ENCODE data around the gene ARMH1.

Gene ARMH1

GRCh38 chr1:44652445-44653106 lies 21.9 kb upstream of the ARMH1 start:
- H3K4me2 ChIP-seq (ENCODE audit: low read length) = no peak overlapping the region
- H4K20me1 ChIP-seq (ENCODE audit: control insufficient read depth, insufficient read depth, low read depth, low read length) = 0 out of 2 replicates have a peak, but pooled peaks cover 3% of the 10 kb centered on the region
- TF ChIP-seq EZH2phosphoT487 (IDR thresholded peaks at IDR 0.05; ENCODE audit: borderline replicate concordance, low read length) (no peak), CTCF (IDR thresholded peaks at IDR 0.05; ENCODE audit: low read depth, low read length, poor library complexity, severe bottlenecking) (peak; percentile 95)
- H3F3A ChIP-seq (ENCODE audit: control insufficient read depth, insufficient read depth) = peaks cover 6% of the 10 kb centered on the region; the same call in 1 of the 2 replicates
- H3K9me2 ChIP-seq (replicated peaks; ENCODE audit: control insufficient read depth, low read length) = no peaks in the 10 kb centered on the region
- no peaks in the 10 kb centered on the region for H3K4me1 ChIP-seq (ENCODE audit: control insufficient read depth, low read length)
- H3K9me3 ChIP-seq (ENCODE audit: control insufficient read depth, insufficient read depth, low read length) = no peaks in the 10 kb centered on the region
- peaks cover 32% of the 10 kb centered on the region for H3K36me3 ChIP-seq (ENCODE audit: control insufficient read depth, low read length)
- no peaks in the 10 kb centered on the region for H3K79me2 ChIP-seq (ENCODE audit: control insufficient read depth, low read length)
- no peak overlapping the region for H3K27ac ChIP-seq (ENCODE audit: low read depth, low read length)
- H3K4me3 ChIP-seq (ENCODE audit: low read length) = no peak overlapping the region
- H3K27me3 ChIP-seq (ENCODE audit: control insufficient read depth, low read length) = no peaks in the 10 kb centered on the region

- H3K27me3 ChIP-seq (ENCODE audit: control insufficient read depth, low read length) = no peaks in the 10 kb centered on the region
- no peaks in the 10 kb centered on the region for H3K9me3 ChIP-seq (ENCODE audit: control insufficient read depth, insufficient read depth, low read length)
- no peaks in the 10 kb centered on the region for H3K4me1 ChIP-seq (ENCODE audit: control insufficient read depth, low read length)
- no peak overlapping the region for H3K4me2 ChIP-seq (ENCODE audit: low read length)
- peaks cover 6% of the 10 kb centered on the region; the same call in 1 of the 2 replicates for H3F3A ChIP-seq (ENCODE audit: control insufficient read depth, insufficient read depth)
- peaks cover 26% of the 10 kb centered on the region for H3K36me3 ChIP-seq (ENCODE audit: control insufficient read depth, low read length)
- TF ChIP-seq EZH2phosphoT487 (IDR thresholded peaks at IDR 0.05; ENCODE audit: borderline replicate concordance, low read length) (no peak), CTCF (IDR thresholded peaks at IDR 0.05; ENCODE audit: low read depth, low read length, poor library complexity, severe bottlenecking) (no peak)
- H3K9me2 ChIP-seq (replicated peaks; ENCODE audit: control insufficient read depth, low read length) = no peaks in the 10 kb centered on the region
- no peaks in the 10 kb centered on the region for H3K79me2 ChIP-seq (ENCODE audit: control insufficient read depth, low read length)
- no peak overlapping the region for H3K27ac ChIP-seq (ENCODE audit: low read depth, low read length)
- 0 out of 2 replicates have a peak, but pooled peaks cover 3% of the 10 kb centered on the region for H4K20me1 ChIP-seq (ENCODE audit: control insufficient read depth, insufficient read depth, low read depth, low read length)
- H3K4me3 ChIP-seq (ENCODE audit: low read length) = no peak overlapping the region
Measured at GRCh38 chr1:44653107-44653964, 21.2 kb upstream of the ARMH1 start.

DNA sequence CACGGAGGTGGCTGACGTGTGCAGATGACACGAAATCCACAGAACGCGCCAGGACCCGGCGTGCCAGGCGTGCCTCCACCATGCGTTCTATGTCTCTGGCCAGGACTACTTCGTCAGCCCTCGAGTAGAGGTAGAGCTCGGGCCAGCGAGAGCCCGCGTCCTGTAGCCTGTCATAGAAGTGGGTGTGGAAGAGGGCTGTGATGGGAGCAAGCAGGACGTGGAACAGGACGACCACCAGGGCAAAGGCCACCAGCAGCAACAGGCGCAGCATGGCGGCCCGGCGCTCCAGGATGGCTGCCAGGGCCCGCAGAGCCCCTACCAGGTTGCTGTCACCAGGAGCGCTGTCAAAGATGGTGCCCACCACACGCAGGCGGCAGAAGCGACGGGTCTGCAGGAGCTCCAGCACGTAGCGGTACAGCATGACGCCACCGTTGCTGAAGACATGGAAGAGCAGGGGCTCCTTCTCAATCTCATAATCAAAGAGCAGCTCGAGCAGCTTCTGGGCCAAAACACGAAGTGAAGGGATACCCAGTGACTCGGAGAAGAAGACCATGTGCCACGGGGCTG lies 19.8 kb upstream of the ARMH1 start:
- no peak overlapping the region for H3K27ac ChIP-seq (ENCODE audit: low read depth, low read length)
- no peaks in the 10 kb centered on the region for H3K9me2 ChIP-seq (replicated peaks; ENCODE audit: control insufficient read depth, low read length)
- no peak overlapping the region for H3K4me3 ChIP-seq (ENCODE audit: low read length)
- H4K20me1 ChIP-seq (ENCODE audit: control insufficient read depth, insufficient read depth, low read depth, low read length) = no peaks in the 10 kb centered on the region
- H3F3A ChIP-seq (ENCODE audit: control insufficient read depth, insufficient read depth) = peaks cover 6% of the 10 kb centered on the region; the same call in 1 of the 2 replicates
- H3K4me1 ChIP-seq (ENCODE audit: control insufficient read depth, low read length) = no peaks in the 10 kb centered on the region
- no peaks in the 10 kb centered on the region for H3K79me2 ChIP-seq (ENCODE audit: control insufficient read depth, low read length)
- H3K4me2 ChIP-seq (ENCODE audit: low read length) = no peak overlapping the region
- TF ChIP-seq CTCF (IDR thresholded peaks at IDR 0.05; ENCODE audit: low read depth, low read length, poor library complexity, severe bottlenecking) = no peak
- TF ChIP-seq EZH2phosphoT487 (IDR thresholded peaks at IDR 0.05; ENCODE audit: borderline replicate concordance, low read length) = no peak
- no peaks in the 10 kb centered on the region for H3K27me3 ChIP-seq (ENCODE audit: control insufficient read depth, low read length)
- no peaks in the 10 kb centered on the region for H3K9me3 ChIP-seq (ENCODE audit: control insufficient read depth, insufficient read depth, low read length)
- peaks cover 12% of the 10 kb centered on the region for H3K36me3 ChIP-seq (ENCODE audit: control insufficient read depth, low read length)

All from DOHH2 (cell line).